Osteoblast (primary cell): ENCODE data around the gene TESK2. TPM values are rescaled to one million over a fixed set of nuclear protein-coding genes. Genes with fewer than 3 reads are reported as not detected.
"Not testable (repeated sequence)": the region's sequence is repeated elsewhere in the genome, so short reads cannot be mapped to it uniquely, and the experiment has no call there.

Experiments
- DNase-seq: peaks from one replicate; pipeline ENCODE4 v3.0.0; 2011; ENCODE audit warnings: low spot score, mixed read lengths; ENCODE audit not compliant: insufficient read length; ENCODE audit errors: missing footprints
- H2AFZ ChIP-seq: 2 replicates; pipeline ENCODE4 v1.6.0; 2011; ENCODE audit warnings: mild to moderate bottlenecking, low read length
- H3K27ac ChIP-seq: 2 replicates; pipeline ENCODE4 v1.5.1; 2011; ENCODE audit warnings: mild to moderate bottlenecking, low read depth, low read length, moderate library complexity
- H3K27me3 ChIP-seq: 2 replicates; pipeline ENCODE4 v1.6.0; 2012; ENCODE audit warnings: mild to moderate bottlenecking, control low read depth, inconsistent platforms, low read length, moderate library complexity; ENCODE audit not compliant: insufficient read depth
- H3K36me3 ChIP-seq: 2 replicates; pipeline ENCODE4 v1.5.1; 2011; ENCODE audit warnings: mild to moderate bottlenecking, low read length, control low read depth, moderate library complexity; ENCODE audit not compliant: insufficient read depth
- H3K4me1 ChIP-seq: 2 replicates; pipeline ENCODE4 v1.5.1; 2011; ENCODE audit warnings: mild to moderate bottlenecking, low read length, control low read depth, moderate library complexity; ENCODE audit not compliant: insufficient read depth
- H3K4me2 ChIP-seq: 2 replicates; pipeline ENCODE4 v1.6.0; 2011; ENCODE audit warnings: mild to moderate bottlenecking, low read length; ENCODE audit not compliant: insufficient read depth
- H3K4me3 ChIP-seq: fragments of 200-600 bp; sonication (generic); 3 replicates; pipeline ENCODE4 v1.5.1; 2012; ENCODE audit warnings: mild to moderate bottlenecking, low read length, inconsistent platforms; ENCODE audit not compliant: insufficient read depth
- H3K79me2 ChIP-seq: 2 replicates; pipeline ENCODE4 v1.6.0; 2012; ENCODE audit warnings: mild to moderate bottlenecking, low read length, control low read depth, inconsistent platforms; ENCODE audit not compliant: insufficient read depth
- H3K9me3 ChIP-seq: 2 replicates; pipeline ENCODE4 v1.5.1; 2011; ENCODE audit warnings: low read depth, low read length, control low read depth
- H4K20me1 ChIP-seq: 2 replicates; pipeline ENCODE4 v1.6.0; 2012; ENCODE audit warnings: mild to moderate bottlenecking, low read length, control low read depth; ENCODE audit not compliant: insufficient read depth
- CTCF ChIP-seq: IDR thresholded peaks from 2 replicates; pipeline ENCODE4 v1.5.1; 2011; ENCODE audit warnings: mild to moderate bottlenecking, low read depth, low read length, moderate library complexity; ENCODE audit errors: extremely low read depth
- total RNA-seq: library from RNA; depleted of rRNA; stranded (reverse); fragments of >200 nt; gene quantifications from 2 replicates; pipeline ENCODE4 v1.2.3, GENCODE V29; 2012

The TESK2 gene
- total RNA-seq, 1 donor: 5.4 TPM

- Histone ChIP-seq H3K9me3 (no peaks in the 10 kb centered on the region), H3K79me2 (no peaks in the 10 kb centered on the region), H3K4me1 (peaks cover 9% of the 10 kb centered on the region), H4K20me1 (no peaks in the 10 kb centered on the region), H3K4me3 (no peak overlapping the region), H3K36me3 (no peaks in the 10 kb centered on the region), H3K27ac (no peak overlapping the region), H2AFZ (peak overlapping the region; percentile 44), H3K27me3 (no peaks in the 10 kb centered on the region), H3K4me2 (no peak overlapping the region)
- no peak for DNase-seq
- TF ChIP-seq CTCF: no peak
Observed at GRCh38 chr1:45365051-45365450, 125.9 kb downstream of the TESK2 start.

GRCh38 chr1:45364294-45364693 is 126.7 kb downstream of the TESK2 start:
- H3K4me2 ChIP-seq: no peak overlapping the region
- H3K36me3 ChIP-seq: no peaks in the 10 kb centered on the region
- H3K27ac ChIP-seq: no peak overlapping the region
- H3K79me2 ChIP-seq: no peaks in the 10 kb centered on the region
- no peak overlapping the region for H3K4me3 ChIP-seq
- H3K27me3 ChIP-seq: no peaks in the 10 kb centered on the region
- no peak for DNase-seq
- H2AFZ ChIP-seq: no peak overlapping the region
- H4K20me1 ChIP-seq: no peaks in the 10 kb centered on the region
- no peak for TF ChIP-seq CTCF
- no peaks in the 10 kb centered on the region for H3K9me3 ChIP-seq
- peaks cover 12% of the 10 kb centered on the region for H3K4me1 ChIP-seq

GRCh38 chr1:45360981-45361380 is 130.0 kb downstream of the TESK2 start:
- peaks cover 12% of the 10 kb centered on the region for H3K4me1 ChIP-seq
- not testable (repeated sequence) for H3K36me3 ChIP-seq, H3K79me2 ChIP-seq, H3K27me3 ChIP-seq, H4K20me1 ChIP-seq, H3K9me3 ChIP-seq
- H3K4me3 ChIP-seq: peak overlapping the region; percentile 39
- peak overlapping the region; percentile 27 for H3K27ac ChIP-seq
- H3K4me2 ChIP-seq: peak overlapping the region; percentile 71
- H2AFZ ChIP-seq: peak overlapping the region; percentile 95
- DNase-seq: peak; percentile 86

- Histone ChIP-seq H3K79me2 (no peaks in the 10 kb centered on the region), H3K27me3 (no peaks in the 10 kb centered on the region), H4K20me1 (no peaks in the 10 kb centered on the region), H3K27ac (peak overlapping the region; percentile 42), H3K4me3 (peak overlapping the region; percentile 46), H3K36me3 (no peaks in the 10 kb centered on the region), H3K4me1 (peaks cover 12% of the 10 kb centered on the region), H3K9me3 (no peaks in the 10 kb centered on the region), H3K4me2 (peak overlapping the region; percentile 71), H2AFZ (peak overlapping the region; percentile 95)
- TF ChIP-seq CTCF: peak; percentile 76
- peak; percentile 6 for DNase-seq
Observed at GRCh38 chr1:45359882-45360513, 131.0 kb downstream of the TESK2 start.
